K562 (cell line): ENCODE results near the gene FLAD1. TPM values are rescaled to one million over a fixed set of nuclear protein-coding genes. Genes with fewer than 3 reads are reported as not detected.

Source experiments
- ADNP ChIP-seq: fragments of 200-800 bp; sonication (Bioruptor generic); IDR thresholded peaks from 2 replicates; pipeline ENCODE4 v1.6.1; 2016; ENCODE audit warnings: missing genetic modification characterization, missing compliant biosample characterization
- BMI1 ChIP-seq: fragments of 150-350 bp; IDR thresholded peaks from 2 replicates; pipeline ENCODE4 v1.6.1; 2014; ENCODE audit warnings: low read length
- CBX2 ChIP-seq: fragments of 200-600 bp; sonication (generic); IDR thresholded peaks from one replicate; pipeline ENCODE4 v1.6.1; 2012; ENCODE audit warnings: mild to moderate bottlenecking, low read length, inconsistent platforms; ENCODE audit not compliant: insufficient read depth, poor library complexity, severe bottlenecking
- CREBBP ChIP-seq: IDR thresholded peaks from one replicate; pipeline ENCODE4 v1.6.1; 2012; ENCODE audit warnings: low read depth, mild to moderate bottlenecking, control low read depth, inconsistent platforms, low read length
- CXXC5 ChIP-seq: fragments of 250-450 bp; sonication (Bioruptor Pico); IDR thresholded peaks from 2 replicates; pipeline ENCODE4 v1.8.0; 2022; ENCODE audit warnings: inconsistent platforms, mild to moderate bottlenecking, moderate library complexity
- ESRRB ChIP-seq: fragments of 250-450 bp; sonication (Bioruptor Pico); IDR thresholded peaks from 2 replicates; pipeline ENCODE4 v1.5.0; 2020; ENCODE audit warnings: mild to moderate bottlenecking, moderate library complexity, borderline replicate concordance
- EZH2 ChIP-seq: IDR thresholded peaks from 2 replicates; pipeline ENCODE4 v1.6.1; 2012; ENCODE audit warnings: low read depth, mild to moderate bottlenecking, inconsistent platforms, low read length, borderline replicate concordance
- LARP7 ChIP-seq: fragments of 450-650 bp; IDR thresholded peaks from 2 replicates; pipeline ENCODE4 v1.6.1; 2016
- MCM7 ChIP-seq, 2 experiments: fragments of 450-650 bp; IDR thresholded peaks; 2 replicates each; pipeline ENCODE4 v1.6.1; 2016 to 2018
- MITF ChIP-seq: IDR thresholded peaks from 2 replicates; pipeline ENCODE4 v1.6.1; 2014; ENCODE audit warnings: antibody characterized with exemption
- PHF8 ChIP-seq: fragments of 200-600 bp; sonication (generic); IDR thresholded peaks from 2 replicates; pipeline ENCODE4 v1.6.1; 2012; ENCODE audit warnings: mixed run types, mild to moderate bottlenecking, inconsistent platforms, low read length, moderate library complexity, borderline replicate concordance
- PRMT5 ChIP-seq: sonication (generic); formaldehyde crosslinking; IDR thresholded peaks from 2 replicates; pipeline ENCODE4 v1.5.0; 2020; ENCODE audit warnings: missing genetic modification reagents
- PRPF4 ChIP-seq: fragments of 200-400 bp; formaldehyde crosslinking; IDR thresholded peaks from one replicate; pipeline ENCODE4 v1.6.1; 2017; ENCODE audit warnings: low read length, low read depth, mild to moderate bottlenecking; ENCODE audit not compliant: insufficient read depth, poor library complexity, severe bottlenecking
- RAD21 ChIP-seq, 2 experiments: fragments of 250-450 bp in 1 of 2; fragments of 450-650 bp in 1 of 2; sonication (Bioruptor Pico) in 1 of 2; formaldehyde crosslinking in 1 of 2; IDR thresholded peaks in 1 of 2; conservative IDR thresholded peaks in 1 of 2; 2 replicates each; pipeline versions ENCODE4 v1.4.0 to v1.8.0; 2020 to 2022; ENCODE audit warnings: mild to moderate bottlenecking in 2 of 2, moderate library complexity in 1 of 2
- SNIP1 ChIP-seq: fragments of 450-650 bp; IDR thresholded peaks from 2 replicates; pipeline ENCODE4 v1.7.1; 2017; ENCODE audit warnings: low read depth, mild to moderate bottlenecking
- SP2 ChIP-seq: IDR thresholded peaks from 2 replicates; pipeline ENCODE4 v1.6.1; 2011; ENCODE audit warnings: mild to moderate bottlenecking, low read depth, low read length, moderate library complexity; ENCODE audit not compliant: poor library complexity, severe bottlenecking; ENCODE audit errors: extremely low read depth
- THAP12 ChIP-seq: fragments of 250-450 bp; sonication (Bioruptor Pico); IDR thresholded peaks from 2 replicates; pipeline ENCODE4 v1.9.0; 2021; ENCODE audit warnings: mild to moderate bottlenecking, inconsistent platforms
- ZFX ChIP-seq: sonication (generic); formaldehyde crosslinking; IDR thresholded peaks from 2 replicates; pipeline ENCODE4 v1.8.0; 2022; ENCODE audit warnings: mild to moderate bottlenecking, missing genetic modification reagents, moderate library complexity
- ZNF12 ChIP-seq: sonication (generic); formaldehyde crosslinking; IDR thresholded peaks from 2 replicates; pipeline ENCODE4 v1.4.0; 2020; ENCODE audit warnings: mild to moderate bottlenecking, missing genetic modification reagents
- ZNF124 ChIP-seq: sonication (generic); formaldehyde crosslinking; IDR thresholded peaks from 2 replicates; pipeline ENCODE4 v1.8.1; 2022; ENCODE audit warnings: missing genetic modification reagents
- ZNF263 ChIP-seq: sonication (generic); formaldehyde crosslinking; IDR thresholded peaks from 2 replicates; pipeline ENCODE4 v1.8.0; 2022; ENCODE audit warnings: mild to moderate bottlenecking, missing genetic modification reagents, borderline replicate concordance
- ZNF41 ChIP-seq: fragments of 250-450 bp; sonication (Bioruptor Pico); conservative IDR thresholded peaks from 2 replicates; pipeline ENCODE4 v1.4.0; 2020; ENCODE audit warnings: mild to moderate bottlenecking
- ZNF644 ChIP-seq: fragments of 200-800 bp; sonication (Bioruptor generic); IDR thresholded peaks from 2 replicates; pipeline ENCODE4 v1.6.1; 2016; ENCODE audit warnings: low read depth, missing genetic modification characterization, missing compliant biosample characterization
- polyA plus RNA-seq, 8 experiments: library from polyadenylated mRNA; depleted of rRNA in 4 of 8; stranded (reverse) in 5 of 8; unstranded in 3 of 8; fragments of >200 nt; fragmentation: Nextera tagmentation in 2 of 8; fragmentation: Illumina TruSeq in 1 of 8; extraction: Ambion mirVana in 2 of 8; extraction: Trizol in 1 of 8; gene quantifications; 2 replicates each; pipeline versions ENCODE4 v1.2.1 to v1.2.3, GENCODE V29; 2011 to 2014; ENCODE audit warnings: inconsistent platforms in 1 of 8, missing spikeins in 1 of 8
- total RNA-seq, 7 experiments: library from RNA; depleted of rRNA in 6 of 7; stranded (reverse); fragments of >200 nt in 6 of 7; fragmentation: Illumina TruSeq in 2 of 7; extraction: Trizol in 2 of 7; gene quantifications; 2 replicates each; pipeline versions ENCODE4 v1.2.1 to v1.2.3, GENCODE V29; 2011 to 2021; ENCODE audit warnings: low replicate concordance in 1 of 7
- TF ChIP-seq, protein P1 (sequence below): fragments of 200-800 bp; sonication (Bioruptor generic); IDR thresholded peaks from 2 replicates; pipeline ENCODE4 v1.6.1; 2017; ENCODE audit warnings: missing genetic modification characterization, missing compliant biosample characterization
- TF ChIP-seq, protein P2 (sequence below): fragments of 250-450 bp; sonication (Bioruptor Pico); IDR thresholded peaks from 2 replicates; pipeline ENCODE4 v1.8.0; 2021; ENCODE audit warnings: moderate library complexity, mild to moderate bottlenecking, inconsistent platforms

Gene FLAD1
- total and polyA plus RNA-seq, 9 of the 15 experiments (the other 6 are each of a cell fraction or from before 2014, with no cell fraction given): 24.9 to 85.8 (median 67.0) TPM

- TF ChIP-seq RAD21 (CRISPR knock-in tag; conservative IDR thresholded peaks at IDR 0.05 in 1 of 2, IDR thresholded peaks at IDR 0.05 in 1 of 2): 0 out of 4 replicates have a peak, but pooled peaks of 1 of the 2 experiments have one; percentile 7
- TF ChIP-seq CXXC5 (CRISPR knock-in tag): no peak
- no peak for TF ChIP-seq SP2
- no peak for TF ChIP-seq MCM7 (IDR thresholded peaks at IDR 0.05)
- TF ChIP-seq CREBBP: no peak
- TF ChIP-seq, protein P1, sequence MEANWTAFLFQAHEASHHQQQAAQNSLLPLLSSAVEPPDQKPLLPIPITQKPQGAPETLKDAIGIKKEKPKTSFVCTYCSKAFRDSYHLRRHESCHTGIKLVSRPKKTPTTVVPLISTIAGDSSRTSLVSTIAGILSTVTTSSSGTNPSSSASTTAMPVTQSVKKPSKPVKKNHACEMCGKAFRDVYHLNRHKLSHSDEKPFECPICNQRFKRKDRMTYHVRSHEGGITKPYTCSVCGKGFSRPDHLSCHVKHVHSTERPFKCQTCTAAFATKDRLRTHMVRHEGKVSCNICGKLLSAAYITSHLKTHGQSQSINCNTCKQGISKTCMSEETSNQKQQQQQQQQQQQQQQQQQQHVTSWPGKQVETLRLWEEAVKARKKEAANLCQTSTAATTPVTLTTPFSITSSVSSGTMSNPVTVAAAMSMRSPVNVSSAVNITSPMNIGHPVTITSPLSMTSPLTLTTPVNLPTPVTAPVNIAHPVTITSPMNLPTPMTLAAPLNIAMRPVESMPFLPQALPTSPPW (CRISPR knock-in tag): no peak
- TF ChIP-seq ZFX: no peak
- TF ChIP-seq LARP7: no peak
- no peak for TF ChIP-seq EZH2
- no peak for TF ChIP-seq ZNF644 (tag)
- no peak for TF ChIP-seq ESRRB (CRISPR knock-in tag)
- TF ChIP-seq MITF: no peak
- TF ChIP-seq PHF8: peak; percentile 37; the same call in 1 of the 2 replicates
- TF ChIP-seq ZNF12 (CRISPR knock-in tag): no peak
- TF ChIP-seq CBX2: no peak
- no peak for TF ChIP-seq PRPF4
- no peak for TF ChIP-seq ADNP (tag)
- TF ChIP-seq ZNF263: no peak
- TF ChIP-seq ZNF41 (CRISPR knock-in tag): peak; percentile 35; the same call in 1 of the 2 replicates
- peak; percentile 81 for TF ChIP-seq THAP12
- TF ChIP-seq SNIP1: no peak
- TF ChIP-seq, protein P2, sequence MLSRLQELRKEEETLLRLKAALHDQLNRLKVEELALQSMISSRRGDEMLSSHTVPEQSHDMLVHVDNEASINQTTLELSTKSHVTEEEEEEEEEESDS (CRISPR knock-in tag): no peak
- no peak for TF ChIP-seq BMI1
- TF ChIP-seq PRMT5 (CRISPR knock-in tag): no peak
- no peak for TF ChIP-seq ZNF124 (CRISPR knock-in tag)
These were observed 8.2 kb upstream of the FLAD1 start (continued) for GRCh38 chr1:154974808-154975408.
